ENCODE measurements around the gene CSNK2A1.
"Not testable (repeated sequence)": the region's sequence is repeated elsewhere in the genome, so short reads cannot be mapped to it uniquely, and the experiment has no call there.

CSNK2A1 gene

GRCh38 chr20:478010-478948 is 65.3 kb downstream of the CSNK2A1 start:
- TF ChIP-seq ZFX (IDR thresholded peaks at IDR 0.05; ENCODE audit: borderline replicate concordance) (no peak), CTCF (IDR thresholded peaks at IDR 0.05) (no peak)
- H3K27ac ChIP-seq: peak overlapping the region; percentile 65

GRCh38 chr20:476561-477249 is 66.9 kb downstream of the CSNK2A1 start:
- not testable (repeated sequence) for H3K27ac ChIP-seq

GRCh38 chr20:475463-476357 is 67.9 kb downstream of the CSNK2A1 start:
- TF ChIP-seq ZFX (IDR thresholded peaks at IDR 0.05; ENCODE audit: borderline replicate concordance) (no peak), CTCF (IDR thresholded peaks at IDR 0.05) (no peak)
- no peak overlapping the region for H3K27ac ChIP-seq

- TF ChIP-seq CTCF (IDR thresholded peaks at IDR 0.05): no peak
- TF ChIP-seq ZFX (IDR thresholded peaks at IDR 0.05; ENCODE audit: borderline replicate concordance): no peak
- H3K27ac ChIP-seq: no peak overlapping the region
Measured at GRCh38 chr20:474581-474980, 69.0 kb downstream of the CSNK2A1 start.

GRCh38 chr20:472889-473292 is 70.7 kb downstream of the CSNK2A1 start:
- no peak for TF ChIP-seq CTCF (IDR thresholded peaks at IDR 0.05)
- no peak for TF ChIP-seq ZFX (IDR thresholded peaks at IDR 0.05; ENCODE audit: borderline replicate concordance)
- no peak overlapping the region for H3K27ac ChIP-seq

- TF ChIP-seq CTCF (IDR thresholded peaks at IDR 0.05): no peak
- no peak for TF ChIP-seq ZFX (IDR thresholded peaks at IDR 0.05; ENCODE audit: borderline replicate concordance)
- H3K27ac ChIP-seq: no peak overlapping the region
Measured at GRCh38 chr20:472137-472846, 71.3 kb downstream of the CSNK2A1 start.

Measured in 22Rv1 (cell line).